Umbilical cord (tissue), 2 donors: ENCODE measurements around the gene POMZP3. TPM values are rescaled to one million over a fixed set of nuclear protein-coding genes. Genes with fewer than 3 reads are reported as not detected.
A peak's percentile ranks its signal among the peaks of the same experiment; 100 is the strongest.
"Not testable (repeated sequence)": the region's sequence is repeated elsewhere in the genome, so short reads cannot be mapped to it uniquely, and the experiment has no call there.

Experiments used
- DNase-seq: peaks from one replicate; pipeline ENCODE4 v3.0.0-alpha.2; 2015; ENCODE audit warnings: low spot score
- total RNA-seq: library from RNA; depleted of rRNA; stranded (reverse); fragments of >200 nt; gene quantifications from one replicate; pipeline ENCODE4 v1.2.3, GENCODE V29; 2014; ENCODE audit warnings: low replicate concordance; ENCODE audit not compliant: insufficient read depth

POMZP3 gene
- total RNA-seq, 1 donor from 2014 or later, result 2.2 TPM

GRCh38 chr7:76588586-76588985, 38.5 kb downstream of the POMZP3 start:
- DNase-seq, result not testable (repeated sequence)

GRCh38 chr7:76586585-76587315, 40.3 kb downstream of the POMZP3 start:
- DNase-seq, result not testable (repeated sequence)

- peak; percentile 28 for DNase-seq
Observed at GRCh38 chr7:76583636-76584281, 43.3 kb downstream of the POMZP3 start.

GRCh38 chr7:76582848-76583631, 44.0 kb downstream of the POMZP3 start:
- DNase-seq, result peak; percentile 94

- DNase-seq, result peak; percentile 23
Observed at GRCh38 chr7:76575919-76576655, 51.0 kb downstream of the POMZP3 start.

- not testable (repeated sequence) for DNase-seq
Observed at GRCh38 chr7:76575431-76575830, 51.6 kb downstream of the POMZP3 start.

- not testable (repeated sequence) for DNase-seq
Observed at GRCh38 chr7:76572296-76572695, 54.8 kb downstream of the POMZP3 start.

GRCh38 chr7:76570324-76570775, 56.7 kb downstream of the POMZP3 start:
- DNase-seq, result not testable (repeated sequence)

- DNase-seq, result not testable (repeated sequence)
Observed at GRCh38 chr7:76568742-76569141, 58.3 kb downstream of the POMZP3 start.

GRCh38 chr7:76567753-76568152, 59.3 kb downstream of the POMZP3 start:
- not testable (repeated sequence) for DNase-seq

- not testable (repeated sequence) for DNase-seq
Observed at GRCh38 chr7:76567311-76567710, 59.8 kb downstream of the POMZP3 start.

GRCh38 chr7:76565001-76565400, 62.1 kb downstream of the POMZP3 start:
- DNase-seq, result not testable (repeated sequence)

- not testable (repeated sequence) for DNase-seq
Observed at GRCh38 chr7:76561342-76561741, 65.7 kb downstream of the POMZP3 start.

- DNase-seq, result not testable (repeated sequence)
Observed at GRCh38 chr7:76560157-76560556, 66.9 kb downstream of the POMZP3 start.

Other genes with a start within 250 kb of the POMZP3 start
- gene SSC4D, start 217.6 kb downstream of the POMZP3 start, total RNA-seq, result not detected
- gene ZP3, start 202.3 kb downstream of the POMZP3 start, total RNA-seq, result not detected
- 17.1 TPM for gene DTX2, start 165.6 kb downstream of the POMZP3 start, total RNA-seq
- gene UPK3B, start 116.7 kb downstream of the POMZP3 start, total RNA-seq, result not detected
- gene SPDYE16, start 84.0 kb downstream of the POMZP3 start, total RNA-seq, result 3.6 TPM